GM12864 (cell line): ENCODE data around the gene MTOR.
"Not testable (repeated sequence)": the region's sequence is repeated elsewhere in the genome, so short reads cannot be mapped to it uniquely, and the experiment has no call there.

Experiments
- DNase-seq: peaks from one replicate; pipeline ENCODE4 v3.0.0-alpha.2; 2011; ENCODE audit warnings: low read depth
- H3K4me3 ChIP-seq: 2 replicates; pipeline ENCODE4 v1.5.1; 2011; ENCODE audit warnings: mild to moderate bottlenecking, low read depth, low read length, control low read depth
- TF ChIP-seq, protein P1 (sequence below): IDR thresholded peaks from 2 replicates; pipeline ENCODE4 v1.5.1; 2011; ENCODE audit warnings: low read depth, mild to moderate bottlenecking, moderate library complexity, low read length, control low read depth, inconsistent platforms; ENCODE audit errors: missing control alignments

The MTOR gene

DNA sequence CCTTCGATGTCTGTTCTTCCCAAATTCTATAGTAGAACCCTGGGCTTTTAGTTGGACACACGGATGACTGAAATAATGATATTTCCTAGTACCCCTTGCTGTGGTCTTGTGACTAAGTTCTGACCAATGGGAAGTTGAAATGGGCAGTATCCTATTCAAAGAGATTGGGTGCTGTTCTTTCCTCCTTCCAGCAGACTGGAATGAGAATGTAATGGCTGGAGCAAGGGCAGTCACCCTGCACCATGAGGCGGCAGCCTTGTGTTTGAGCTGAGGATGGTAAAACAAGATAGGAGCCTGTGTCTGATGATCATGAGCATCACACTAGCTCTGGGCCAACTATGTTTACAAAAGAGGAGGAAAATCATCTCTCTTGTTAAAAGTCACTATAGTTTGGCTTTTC is 197.4 kb downstream of the MTOR start:
- no peak overlapping the region for H3K4me3 ChIP-seq
- DNase-seq, result no peak
- TF ChIP-seq, protein P1, sequence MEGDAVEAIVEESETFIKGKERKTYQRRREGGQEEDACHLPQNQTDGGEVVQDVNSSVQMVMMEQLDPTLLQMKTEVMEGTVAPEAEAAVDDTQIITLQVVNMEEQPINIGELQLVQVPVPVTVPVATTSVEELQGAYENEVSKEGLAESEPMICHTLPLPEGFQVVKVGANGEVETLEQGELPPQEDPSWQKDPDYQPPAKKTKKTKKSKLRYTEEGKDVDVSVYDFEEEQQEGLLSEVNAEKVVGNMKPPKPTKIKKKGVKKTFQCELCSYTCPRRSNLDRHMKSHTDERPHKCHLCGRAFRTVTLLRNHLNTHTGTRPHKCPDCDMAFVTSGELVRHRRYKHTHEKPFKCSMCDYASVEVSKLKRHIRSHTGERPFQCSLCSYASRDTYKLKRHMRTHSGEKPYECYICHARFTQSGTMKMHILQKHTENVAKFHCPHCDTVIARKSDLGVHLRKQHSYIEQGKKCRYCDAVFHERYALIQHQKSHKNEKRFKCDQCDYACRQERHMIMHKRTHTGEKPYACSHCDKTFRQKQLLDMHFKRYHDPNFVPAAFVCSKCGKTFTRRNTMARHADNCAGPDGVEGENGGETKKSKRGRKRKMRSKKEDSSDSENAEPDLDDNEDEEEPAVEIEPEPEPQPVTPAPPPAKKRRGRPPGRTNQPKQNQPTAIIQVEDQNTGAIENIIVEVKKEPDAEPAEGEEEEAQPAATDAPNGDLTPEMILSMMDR, result no peak

DNA sequence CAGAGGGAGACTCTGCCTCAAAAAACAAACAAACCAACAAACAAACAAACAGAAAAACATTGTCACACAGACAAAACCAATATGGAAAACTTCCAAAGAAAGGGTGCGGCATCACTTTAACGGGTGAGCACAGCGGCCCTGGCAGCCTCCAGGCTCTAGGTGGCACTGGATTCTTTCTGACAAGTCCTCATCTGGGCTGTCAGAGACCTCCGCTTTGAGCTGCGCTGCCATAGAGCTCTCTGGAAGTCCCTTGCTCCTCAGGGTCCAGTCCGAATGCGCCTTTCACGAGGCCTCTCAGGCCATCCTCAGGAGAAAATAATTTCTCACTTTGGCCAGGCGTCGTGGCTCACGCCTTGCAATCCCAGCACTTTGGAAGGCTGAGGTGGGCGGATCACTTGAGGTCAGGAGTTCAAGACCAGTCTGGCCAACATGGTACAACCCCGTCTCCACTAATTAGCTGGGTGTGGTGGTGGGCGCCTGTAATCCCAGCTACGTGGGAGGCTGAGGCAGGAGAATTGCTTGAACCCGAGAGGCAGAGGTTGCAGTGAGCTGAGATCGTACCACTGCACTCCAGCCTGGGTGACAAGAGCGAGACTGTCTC is 198.3 kb downstream of the MTOR start:
- not testable (repeated sequence) for H3K4me3 ChIP-seq, DNase-seq

DNA sequence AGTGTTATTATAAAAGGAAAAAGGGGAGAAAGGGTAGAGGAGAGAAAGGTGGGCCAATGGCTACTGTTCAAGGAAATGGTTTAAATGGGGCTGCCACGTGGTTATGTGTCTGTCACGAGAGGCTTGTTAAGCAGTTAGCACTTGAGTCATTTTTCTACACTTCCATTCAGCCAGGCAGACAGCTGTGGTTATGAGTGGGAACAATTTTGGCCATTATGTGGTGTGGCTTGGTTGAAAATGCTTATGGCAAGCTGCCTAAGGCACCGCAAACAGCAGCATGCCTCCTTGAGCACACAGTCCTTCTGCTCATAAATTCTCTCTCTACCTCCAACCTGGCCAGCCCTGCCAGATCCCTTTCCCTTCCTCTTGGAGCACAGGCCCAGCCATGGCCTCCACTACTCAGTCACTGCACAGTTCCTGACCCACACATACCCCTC is 199.4 kb downstream of the MTOR start:
- peak; percentile 73 for DNase-seq
- no peak overlapping the region for H3K4me3 ChIP-seq
- TF ChIP-seq, protein P1, result no peak

DNA sequence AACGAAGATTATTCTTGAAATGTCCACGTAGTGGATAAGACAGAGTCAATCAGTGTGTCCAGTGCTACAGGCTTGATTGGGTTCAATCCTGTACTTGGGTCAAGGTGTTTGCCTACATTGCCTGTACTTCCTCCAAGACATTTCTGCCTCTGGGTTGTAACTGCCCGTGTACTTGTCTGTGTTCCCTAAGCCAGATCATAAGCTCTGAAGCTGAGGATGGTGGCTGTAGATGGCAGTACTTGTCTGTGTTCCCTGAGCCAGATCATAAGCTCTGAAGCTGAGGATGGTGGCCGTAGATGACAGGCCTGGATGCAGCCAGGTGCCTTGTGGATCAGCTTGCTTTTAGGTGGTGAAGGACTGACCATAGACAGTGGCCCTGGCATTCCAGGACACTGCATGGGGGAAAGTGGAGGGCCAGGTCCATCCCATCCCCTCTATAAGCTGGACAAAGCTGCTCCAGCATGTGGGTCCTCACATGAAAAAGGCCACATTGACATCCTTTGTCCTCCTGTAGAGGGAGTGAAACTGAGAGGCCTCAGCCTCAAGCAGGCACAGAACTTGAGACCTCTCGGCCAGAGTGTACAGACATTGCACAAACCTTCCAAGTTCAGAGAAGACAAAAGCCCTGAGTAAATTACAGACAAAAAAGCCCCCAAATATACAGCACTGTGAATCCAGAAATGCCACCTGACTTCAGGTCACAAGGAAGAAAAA is 200.5 kb downstream of the MTOR start:
- TF ChIP-seq, protein P1, result no peak
- H3K4me3 ChIP-seq, result no peak overlapping the region
- DNase-seq, result no peak

DNA sequence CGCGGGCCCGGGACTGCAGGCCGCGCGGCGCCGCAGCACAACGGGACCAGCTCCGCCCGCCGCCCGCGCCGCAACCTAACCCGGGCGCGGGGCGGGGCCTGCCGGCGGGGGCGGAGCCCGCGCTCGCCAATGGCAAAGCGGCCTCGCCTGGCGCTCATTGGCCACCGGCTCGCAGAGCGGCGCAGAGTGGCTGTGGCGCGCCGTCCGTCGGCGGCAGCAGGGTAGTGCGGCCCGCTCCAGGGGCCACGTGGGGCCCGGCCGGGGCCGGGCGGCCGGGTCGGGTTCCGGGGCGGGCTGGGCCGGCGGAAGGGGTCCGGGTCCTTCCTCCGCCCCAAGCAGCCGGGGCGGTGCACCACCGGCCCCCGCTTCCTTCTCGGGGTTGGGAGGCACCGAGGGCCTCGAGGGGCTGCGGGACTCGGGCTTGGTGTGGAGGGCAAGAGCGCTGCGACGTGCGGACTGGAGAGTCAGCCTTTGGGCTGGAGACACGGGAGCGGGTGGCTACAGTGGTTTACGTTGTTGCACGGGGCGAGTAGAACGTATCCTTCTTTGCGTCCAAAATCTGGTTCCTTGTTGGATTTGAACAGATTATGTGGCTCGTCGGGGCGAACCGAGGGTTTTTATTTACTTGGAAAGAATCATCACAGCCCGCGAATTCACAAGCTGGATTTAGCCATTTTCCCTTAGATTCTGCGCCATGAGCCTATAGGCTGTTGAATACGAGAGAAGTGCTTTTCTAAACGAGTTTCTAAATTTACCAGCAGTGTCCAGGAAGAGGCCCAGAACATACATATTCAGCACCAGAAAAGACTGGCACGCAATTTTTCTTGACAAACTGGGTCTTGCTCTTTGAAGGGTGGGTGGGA is 202.2 kb downstream of the MTOR start, which contains the start of gene SRM:
TSS of gene SRM (minus strand) at position 51 of the 863 bp plus-strand sequence. CDS start 75 bp downstream, outside the sequence.
- TF ChIP-seq, protein P1, result peak; percentile 30
- H3K4me3 ChIP-seq, result peak within 1 kb of the TSS; percentile 97
- peak; percentile 64 for DNase-seq

DNA sequence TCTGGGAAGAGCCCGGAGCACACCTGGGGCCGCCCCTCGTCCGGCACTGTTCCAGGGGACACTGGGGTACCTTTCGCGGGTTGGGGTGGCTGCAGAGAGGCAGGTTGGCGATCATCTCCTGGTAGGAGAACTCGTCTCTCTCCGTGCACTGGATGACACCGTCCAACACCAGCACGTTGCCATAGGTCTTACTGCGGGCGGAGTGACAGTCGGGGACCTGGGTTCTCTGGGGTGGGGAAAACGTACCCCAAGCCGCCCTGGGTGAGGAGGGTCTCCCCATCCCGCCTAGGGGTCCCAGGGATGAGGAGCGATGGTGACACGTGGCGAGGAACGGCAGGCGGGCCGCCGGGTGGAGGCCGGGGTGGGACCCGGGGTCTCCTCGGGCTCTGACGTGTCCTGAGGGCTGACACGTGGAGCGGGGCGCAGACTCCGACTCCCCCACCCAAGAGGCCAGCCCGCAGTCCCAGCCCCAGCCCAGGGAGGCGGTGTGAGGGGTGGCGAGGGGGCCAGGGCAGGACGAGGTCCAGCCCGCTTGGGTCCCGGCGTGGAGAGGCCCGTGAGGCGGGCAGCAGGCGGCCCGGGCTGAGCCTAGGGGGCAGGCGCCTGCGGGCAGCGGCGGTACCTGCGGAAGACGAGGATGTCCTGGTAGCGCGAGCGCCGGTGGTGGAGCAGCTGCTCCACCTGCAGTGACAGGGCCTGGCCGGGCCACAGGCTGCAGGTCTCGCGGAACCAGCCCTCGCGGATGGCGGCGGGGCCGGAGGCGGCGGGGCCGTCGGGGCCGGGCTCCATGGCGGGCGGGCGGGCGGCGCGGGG is 203.0 kb downstream of the MTOR start:
- TF ChIP-seq, protein P1, result no peak
- peak overlapping the region; percentile 97 for H3K4me3 ChIP-seq
- DNase-seq, result no peak
